HEK293 (cell line): Measurements from ENCODE around the gene MACROD1.

Experiments
- BCL11B ChIP-seq: fragments of 450-650 bp; formaldehyde crosslinking; IDR thresholded peaks from 2 replicates; pipeline ENCODE4 v1.5.1; 2016; ENCODE audit warnings: low read depth, missing biosample characterization, missing genetic modification characterization
- CTCF ChIP-seq: fragments of 450-650 bp; formaldehyde crosslinking; IDR thresholded peaks from 2 replicates; pipeline ENCODE4 v1.5.1; 2016; ENCODE audit warnings: missing biosample characterization, missing genetic modification characterization
- ZFP3 ChIP-seq: fragments of 450-650 bp; formaldehyde crosslinking; IDR thresholded peaks from 2 replicates; pipeline ENCODE4 v1.5.1; 2016; ENCODE audit warnings: low read depth, missing biosample characterization, missing genetic modification characterization
- ZNF549 ChIP-seq: fragments of 450-650 bp; IDR thresholded peaks from 2 replicates; pipeline ENCODE4 v1.5.1; 2018; ENCODE audit warnings: missing biosample characterization, missing genetic modification characterization, mild to moderate bottlenecking, inconsistent platforms, moderate library complexity

GRCh38 chr11:64032050-64032449 is 133.9 kb downstream of the MACROD1 start:
- TF ChIP-seq CTCF (tag by site-specific recombination) (no peak), ZFP3 (no peak), BCL11B (no peak), ZNF549 (no peak)
